Fibroblast of the aortic adventitia (primary cell): ENCODE measurements around the gene METTL2B. TPM values are rescaled to one million over a fixed set of nuclear protein-coding genes. Genes with fewer than 3 reads are reported as not detected.

Source experiments
- DNase-seq: peaks from one replicate; pipeline ENCODE4 v3.0.0-alpha.2; 2010; ENCODE audit warnings: low read depth
- H3K4me3 ChIP-seq: 2 replicates; pipeline ENCODE4 v1.5.1; 2011; ENCODE audit warnings: low read depth, mild to moderate bottlenecking, control low read depth, low read length, moderate library complexity
- CTCF ChIP-seq: IDR thresholded peaks from 2 replicates; pipeline ENCODE4 v1.5.1; 2011; ENCODE audit warnings: mild to moderate bottlenecking, low read length, control low read depth, inconsistent platforms; ENCODE audit not compliant: insufficient read depth
- total RNA-seq: library from RNA; depleted of rRNA; stranded (reverse); fragments of >200 nt; gene quantifications from 2 replicates; pipeline ENCODE4 v1.2.3, GENCODE V29; 2012; ENCODE audit warnings: low replicate concordance

METTL2B gene
- total RNA-seq = 13.5 and 41.4 TPM in 2 replicates

- peak; percentile 85 for DNase-seq
These were observed at the start of gene METTL2B for GRCh38 chr7:128476402-128477335. Gene METTL2B (plus strand): TSS chr7:128476748. CDS start chr7:128476766, 18 bp downstream.

GRCh38 chr7:128427289-128427891 is 49.2 kb upstream of the METTL2B start:
- H3K4me3 ChIP-seq = no peak overlapping the region
- peak; percentile 78 for DNase-seq
- TF ChIP-seq CTCF = peak; percentile 68

More at GRCh38 chr7:128476402-128477335, at the start of gene METTL2B:
- peak within 1 kb of the TSS; percentile 78 for H3K4me3 ChIP-seq
- TF ChIP-seq CTCF = peak; percentile 45

- no peak overlapping the region for H3K4me3 ChIP-seq
- no peak for TF ChIP-seq CTCF
- DNase-seq = no peak
These were observed 46.3 kb upstream of the METTL2B start for GRCh38 chr7:128430207-128430606.

- DNase-seq = no peak
- no peak overlapping the region for H3K4me3 ChIP-seq
- TF ChIP-seq CTCF = no peak
These were observed 45.3 kb upstream of the METTL2B start for GRCh38 chr7:128431221-128431620.

GRCh38 chr7:128431754-128432153 is 44.8 kb upstream of the METTL2B start:
- no peak for DNase-seq
- H3K4me3 ChIP-seq = no peak overlapping the region
- TF ChIP-seq CTCF = no peak

GRCh38 chr7:128434413-128435326 is 41.9 kb upstream of the METTL2B start:
- no peak for TF ChIP-seq CTCF
- H3K4me3 ChIP-seq = no peak overlapping the region
- no peak for DNase-seq
